Loucy (cell line): ENCODE results near the gene CDPF1.
"Not testable (repeated sequence)": the region's sequence is repeated elsewhere in the genome, so short reads cannot be mapped to it uniquely, and the experiment has no call there.

Experiments
- H2AFZ ChIP-seq: fragments of 200-600 bp; sonication (generic); 2 replicates; pipeline ENCODE4 v1.6.0; 2016; ENCODE audit warnings: antibody characterized with exemption, mild to moderate bottlenecking, low read length, moderate library complexity
- H3F3A ChIP-seq: fragments of 200-600 bp; 2 replicates; pipeline ENCODE4 v1.6.0; 2016; ENCODE audit warnings: antibody characterized with exemption, low read depth, mild to moderate bottlenecking
- H3K27me3 ChIP-seq: fragments of 200-600 bp; sonication (generic); 2 replicates; pipeline ENCODE4 v1.6.1; 2014; ENCODE audit warnings: low read length, mild to moderate bottlenecking; ENCODE audit not compliant: insufficient read depth, poor library complexity, severe bottlenecking
- H3K36me3 ChIP-seq: fragments of 200-600 bp; sonication (generic); 2 replicates; pipeline ENCODE4 v1.6.1; 2016; ENCODE audit warnings: low read length; ENCODE audit not compliant: insufficient read depth
- H3K4me1 ChIP-seq: fragments of 200-600 bp; sonication (generic); 2 replicates; pipeline ENCODE4 v1.5.1; 2014; ENCODE audit warnings: low read length, mild to moderate bottlenecking; ENCODE audit not compliant: insufficient read depth, poor library complexity, severe bottlenecking
- H3K4me2 ChIP-seq: fragments of 200-600 bp; sonication (generic); 2 replicates; pipeline ENCODE4 v1.6.0; 2014; ENCODE audit warnings: antibody characterized with exemption, low read length, low read depth, mild to moderate bottlenecking; ENCODE audit not compliant: poor library complexity, severe bottlenecking
- H3K4me3 ChIP-seq: fragments of 200-600 bp; sonication (generic); 2 replicates; pipeline ENCODE4 v1.5.1; 2014; ENCODE audit warnings: low read length, mild to moderate bottlenecking, mixed read lengths; ENCODE audit not compliant: poor library complexity, severe bottlenecking
- H3K79me2 ChIP-seq: fragments of 200-600 bp; sonication (generic); 2 replicates; pipeline ENCODE4 v1.6.1; 2014; ENCODE audit warnings: low read length; ENCODE audit not compliant: insufficient read depth
- H3K9ac ChIP-seq: fragments of 200-600 bp; sonication (generic); 2 replicates; pipeline ENCODE4 v1.6.0; 2014; ENCODE audit warnings: mild to moderate bottlenecking, low read depth, low read length, moderate library complexity; ENCODE audit not compliant: poor library complexity, severe bottlenecking
- H3K9me2 ChIP-seq: fragments of 200-600 bp; sonication (generic); replicated peaks from 2 replicates; pipeline ENCODE4 v1.6.1; 2016; ENCODE audit warnings: low read depth, low read length, mixed read lengths
- H3K9me3 ChIP-seq: fragments of 200-600 bp; sonication (generic); 2 replicates; pipeline ENCODE4 v1.6.1; 2014; ENCODE audit warnings: mild to moderate bottlenecking, antibody characterized with exemption, low read length, low read depth; ENCODE audit not compliant: insufficient read depth
- H4K20me1 ChIP-seq: fragments of 200-600 bp; sonication (generic); 2 replicates; pipeline ENCODE4 v1.6.0; 2014; ENCODE audit warnings: antibody characterized with exemption, low read length, mild to moderate bottlenecking; ENCODE audit not compliant: insufficient read depth, poor library complexity, severe bottlenecking
- CTCF ChIP-seq: fragments of 200-600 bp; sonication (generic); conservative IDR thresholded peaks from 2 replicates; pipeline ENCODE4 v1.5.1; 2014; ENCODE audit warnings: mild to moderate bottlenecking, antibody characterized with exemption, low read length
- EZH2phosphoT487 ChIP-seq: fragments of 200-600 bp; IDR thresholded peaks from 2 replicates; pipeline ENCODE4 v1.6.1; 2018; ENCODE audit warnings: antibody characterized with exemption, mild to moderate bottlenecking, moderate library complexity, borderline replicate concordance

The CDPF1 gene

DNA sequence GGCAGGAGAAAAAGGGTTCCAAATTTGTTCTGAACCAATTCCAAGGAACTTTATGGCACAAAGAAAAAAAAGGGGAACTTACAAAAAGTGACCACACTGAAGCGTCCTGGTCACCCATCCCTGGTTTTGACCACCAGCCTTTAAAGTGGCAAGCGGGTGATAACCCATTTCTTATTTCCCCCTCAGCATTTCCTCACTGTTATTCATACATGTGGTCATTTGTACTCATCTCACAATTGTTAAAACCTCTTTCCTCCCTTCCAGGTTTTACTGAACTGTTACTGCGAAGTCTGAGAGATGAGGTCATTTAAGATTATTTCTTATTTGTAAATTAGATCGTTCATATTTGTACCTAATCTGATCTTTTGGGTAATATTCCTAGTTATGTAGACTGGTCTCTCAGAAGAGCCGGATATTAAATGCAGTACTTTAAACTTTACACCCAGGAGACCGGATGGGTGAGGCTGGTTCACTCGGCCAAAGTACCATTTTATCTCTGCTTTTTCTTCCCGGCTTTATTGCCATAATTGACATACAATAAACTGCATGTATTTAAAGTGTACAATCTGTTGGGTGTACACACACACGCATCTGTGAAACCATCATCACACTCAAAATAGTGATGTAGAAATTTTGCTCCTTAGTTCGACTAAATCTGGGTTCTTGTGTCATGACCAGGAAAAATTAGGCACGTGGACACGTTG is 47.0 kb downstream of the CDPF1 start:
- no peaks in the 10 kb centered on the region for H3K79me2 ChIP-seq
- H4K20me1 ChIP-seq = no peaks in the 10 kb centered on the region
- TF ChIP-seq EZH2phosphoT487 = no peak
- no peak for TF ChIP-seq CTCF
- H3K4me3 ChIP-seq = no peak overlapping the region
- H3F3A ChIP-seq = 0 out of 2 replicates have a peak, but pooled peaks cover 3% of the 10 kb centered on the region
- no peak overlapping the region for H3K4me2 ChIP-seq
- no peaks in the 10 kb centered on the region for H3K4me1 ChIP-seq
- no peaks in the 10 kb centered on the region for H3K9me3 ChIP-seq
- no peaks in the 10 kb centered on the region for H3K27me3 ChIP-seq
- no peaks in the 10 kb centered on the region for H3K9me2 ChIP-seq
- H3K36me3 ChIP-seq = peaks cover 61% of the 10 kb centered on the region; the same call in 1 of the 2 replicates
- no peak overlapping the region for H3K9ac ChIP-seq
- H2AFZ ChIP-seq = no peak overlapping the region

GRCh38 chr22:46201059-46201757 is 48.9 kb downstream of the CDPF1 start:
- Histone ChIP-seq H2AFZ (no peak overlapping the region), H3K9me2 (no peaks in the 10 kb centered on the region), H3K79me2 (no peaks in the 10 kb centered on the region; the same call in 1 of the 2 replicates), H3K4me3 (no peak overlapping the region), H3K9ac (no peak overlapping the region), H3K36me3 (peaks cover 59% of the 10 kb centered on the region; the same call in 1 of the 2 replicates), H3K27me3 (no peaks in the 10 kb centered on the region), H3K4me2 (no peak overlapping the region), H3K4me1 (no peaks in the 10 kb centered on the region), H3K9me3 (no peaks in the 10 kb centered on the region), H3F3A (0 out of 2 replicates have a peak, but pooled peaks cover 3% of the 10 kb centered on the region), H4K20me1 (no peaks in the 10 kb centered on the region)
- no peak for TF ChIP-seq CTCF
- no peak for TF ChIP-seq EZH2phosphoT487

DNA sequence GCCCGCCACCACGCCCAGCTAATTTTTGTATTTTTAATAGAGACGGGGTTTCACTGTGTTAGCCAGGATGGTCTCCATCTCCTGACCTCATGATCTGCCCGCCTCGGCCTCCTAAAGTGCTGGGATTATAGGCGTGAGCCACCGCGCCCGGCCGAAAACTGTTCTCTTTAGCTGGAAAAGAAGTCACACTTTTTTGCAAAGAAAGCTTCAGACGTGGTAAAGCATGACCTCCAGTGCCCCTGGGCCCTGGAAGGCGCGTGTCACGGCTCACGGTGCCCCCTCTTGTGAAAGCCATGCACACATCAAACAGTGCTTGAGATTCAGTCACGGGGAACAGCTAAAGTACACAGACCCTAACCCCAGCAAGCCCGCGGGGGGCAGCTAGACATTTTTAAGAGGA is 51.3 kb downstream of the CDPF1 start:
- peaks cover 38% of the 10 kb centered on the region; the same call in 1 of the 2 replicates for H3K36me3 ChIP-seq
- not testable (repeated sequence) for H3K9ac ChIP-seq, H3F3A ChIP-seq

More for the DNA sequence above, 51.3 kb downstream of the CDPF1 start:
- H4K20me1 ChIP-seq, H3K4me3 ChIP-seq, H3K9me2 ChIP-seq, H3K9me3 ChIP-seq, H3K4me1 ChIP-seq, H3K27me3 ChIP-seq, H2AFZ ChIP-seq, H3K79me2 ChIP-seq, H3K4me2 ChIP-seq: not testable (repeated sequence)
